Hepatocyte (in vitro differentiated cells): ENCODE measurements around the gene DENND5A. TPM values are rescaled to one million over a fixed set of nuclear protein-coding genes. Genes with fewer than 3 reads are reported as not detected.
"Not testable (repeated sequence)": the region's sequence is repeated elsewhere in the genome, so short reads cannot be mapped to it uniquely, and the experiment has no call there.

Source experiments
- DNase-seq: peaks from one replicate; pipeline ENCODE4 v3.0.0-alpha.2; 2016; ENCODE audit warnings: low spot score
- H2AFZ ChIP-seq: fragments of 200-600 bp; sonication (generic); 2 replicates; pipeline ENCODE4 v1.6.0; 2016; ENCODE audit warnings: antibody characterized with exemption, mild to moderate bottlenecking
- H3K27ac ChIP-seq: fragments of 200-600 bp; sonication (generic); 2 replicates; pipeline ENCODE4 v1.5.1; 2016; ENCODE audit warnings: mild to moderate bottlenecking
- H3K27me3 ChIP-seq: fragments of 200-600 bp; sonication (generic); 2 replicates; pipeline ENCODE4 v1.6.1; 2016
- H3K36me3 ChIP-seq: fragments of 200-600 bp; sonication (generic); replicated peaks from 2 replicates; pipeline ENCODE4 v1.5.1; 2016; ENCODE audit warnings: low read depth; ENCODE audit not compliant: insufficient read depth
- H3K4me1 ChIP-seq: fragments of 200-600 bp; sonication (generic); 2 replicates; pipeline ENCODE4 v1.5.1; 2016; ENCODE audit warnings: mild to moderate bottlenecking, moderate library complexity; ENCODE audit not compliant: insufficient read depth
- H3K4me2 ChIP-seq: fragments of 200-600 bp; sonication (generic); 2 replicates; pipeline ENCODE4 v1.6.0; 2016
- H3K4me3 ChIP-seq: fragments of 200-600 bp; sonication (generic); 2 replicates; pipeline ENCODE4 v1.5.1; 2016; ENCODE audit warnings: mild to moderate bottlenecking
- H3K79me2 ChIP-seq: fragments of 200-600 bp; sonication (generic); 2 replicates; pipeline ENCODE4 v1.6.0; 2017; ENCODE audit warnings: mild to moderate bottlenecking
- H3K9me2 ChIP-seq: fragments of 200-600 bp; sonication (generic); replicated peaks from 2 replicates; pipeline ENCODE4 v1.6.0; 2017; ENCODE audit warnings: mild to moderate bottlenecking; ENCODE audit not compliant: insufficient read depth
- H3K9me3 ChIP-seq: fragments of 200-600 bp; sonication (generic); 2 replicates; pipeline ENCODE4 v1.5.1; 2016; ENCODE audit warnings: low read depth, mild to moderate bottlenecking
- H4K20me1 ChIP-seq: fragments of 200-600 bp; sonication (generic); 2 replicates; pipeline ENCODE4 v1.6.0; 2016; ENCODE audit warnings: mild to moderate bottlenecking; ENCODE audit not compliant: insufficient read depth, poor library complexity, severe bottlenecking
- EZH2 ChIP-seq: fragments of 200-600 bp; sonication (generic); IDR thresholded peaks from 2 replicates; pipeline ENCODE4 v1.6.1; 2016; ENCODE audit warnings: antibody characterized with exemption, mild to moderate bottlenecking, borderline replicate concordance
- EZH2phosphoT487 ChIP-seq: fragments of 200-600 bp; sonication (generic); IDR thresholded peaks from one replicate; pipeline ENCODE4 v1.6.1; 2018; ENCODE audit warnings: antibody characterized with exemption, mild to moderate bottlenecking, low read depth, moderate library complexity; ENCODE audit not compliant: unreplicated experiment, severe bottlenecking
- WGBS: methylation state at CpG from one replicate; pipeline ENCODE4 v1.1.6; 2016; ENCODE audit warnings: low lambda C conversion rate; ENCODE audit errors: missing lambda C conversion rate; 5-methylcytosine and 5-hydroxymethylcytosine counted together
- polyA plus RNA-seq: library from polyadenylated mRNA; unstranded; fragments of >200 nt; fragmentation: Nextera tagmentation; extraction: Ambion mirVana; gene quantifications from 2 replicates; pipeline ENCODE4 v1.2.1, GENCODE V29; 2016
- total RNA-seq: library from RNA; depleted of rRNA; stranded (reverse); fragments of >200 nt; gene quantifications from 2 replicates; pipeline ENCODE4 v1.2.3, GENCODE V29; 2014
- TF ChIP-seq, protein P1 (sequence below): fragments of 200-600 bp; sonication (generic); IDR thresholded peaks from 2 replicates; pipeline ENCODE4 v1.5.1; 2016; ENCODE audit warnings: antibody characterized with exemption, mild to moderate bottlenecking; ENCODE audit not compliant: poor library complexity

DENND5A gene
- total and polyA plus RNA-seq, 2 experiments from 2014 or later = 29.7 to 56.4 TPM

DNA sequence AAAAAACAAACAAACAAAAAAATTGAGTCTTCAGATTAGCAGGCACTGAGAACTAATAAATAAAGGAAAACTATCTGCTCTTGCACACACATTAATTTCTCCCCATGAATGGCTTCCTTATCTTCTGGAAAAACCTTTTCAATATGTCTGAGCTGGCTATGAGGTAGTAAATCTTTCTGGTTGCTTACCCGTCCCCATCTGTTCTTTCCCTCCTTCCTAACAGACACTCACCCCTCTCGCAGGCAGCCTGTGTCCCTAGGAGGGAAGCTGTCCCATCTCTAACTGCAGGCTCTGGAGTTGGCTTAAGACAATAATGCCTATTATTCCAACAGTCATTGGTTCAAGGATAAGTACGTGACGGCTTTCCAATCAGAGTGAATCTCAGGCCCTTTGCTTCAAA is 165.5 kb downstream of the DENND5A start:
- Histone ChIP-seq H3K79me2 (no peaks in the 10 kb centered on the region), H3K4me1 (no peaks in the 10 kb centered on the region), H3K4me3 (no peak overlapping the region), H3K27me3 (no peaks in the 10 kb centered on the region), H4K20me1 (no peaks in the 10 kb centered on the region), H3K4me2 (no peak overlapping the region), H3K36me3 (no peaks in the 10 kb centered on the region), H3K27ac (no peak overlapping the region), H3K9me2 (no peaks in the 10 kb centered on the region), H3K9me3 (no peaks in the 10 kb centered on the region), H2AFZ (no peak overlapping the region)
- TF ChIP-seq, protein P1, sequence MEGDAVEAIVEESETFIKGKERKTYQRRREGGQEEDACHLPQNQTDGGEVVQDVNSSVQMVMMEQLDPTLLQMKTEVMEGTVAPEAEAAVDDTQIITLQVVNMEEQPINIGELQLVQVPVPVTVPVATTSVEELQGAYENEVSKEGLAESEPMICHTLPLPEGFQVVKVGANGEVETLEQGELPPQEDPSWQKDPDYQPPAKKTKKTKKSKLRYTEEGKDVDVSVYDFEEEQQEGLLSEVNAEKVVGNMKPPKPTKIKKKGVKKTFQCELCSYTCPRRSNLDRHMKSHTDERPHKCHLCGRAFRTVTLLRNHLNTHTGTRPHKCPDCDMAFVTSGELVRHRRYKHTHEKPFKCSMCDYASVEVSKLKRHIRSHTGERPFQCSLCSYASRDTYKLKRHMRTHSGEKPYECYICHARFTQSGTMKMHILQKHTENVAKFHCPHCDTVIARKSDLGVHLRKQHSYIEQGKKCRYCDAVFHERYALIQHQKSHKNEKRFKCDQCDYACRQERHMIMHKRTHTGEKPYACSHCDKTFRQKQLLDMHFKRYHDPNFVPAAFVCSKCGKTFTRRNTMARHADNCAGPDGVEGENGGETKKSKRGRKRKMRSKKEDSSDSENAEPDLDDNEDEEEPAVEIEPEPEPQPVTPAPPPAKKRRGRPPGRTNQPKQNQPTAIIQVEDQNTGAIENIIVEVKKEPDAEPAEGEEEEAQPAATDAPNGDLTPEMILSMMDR = no peak
- TF ChIP-seq EZH2 (no peak), EZH2phosphoT487 (no peak)
- WGBS = 84% methylated on average over 4 of the region's 4 CpGs
- no peak for DNase-seq

DNA sequence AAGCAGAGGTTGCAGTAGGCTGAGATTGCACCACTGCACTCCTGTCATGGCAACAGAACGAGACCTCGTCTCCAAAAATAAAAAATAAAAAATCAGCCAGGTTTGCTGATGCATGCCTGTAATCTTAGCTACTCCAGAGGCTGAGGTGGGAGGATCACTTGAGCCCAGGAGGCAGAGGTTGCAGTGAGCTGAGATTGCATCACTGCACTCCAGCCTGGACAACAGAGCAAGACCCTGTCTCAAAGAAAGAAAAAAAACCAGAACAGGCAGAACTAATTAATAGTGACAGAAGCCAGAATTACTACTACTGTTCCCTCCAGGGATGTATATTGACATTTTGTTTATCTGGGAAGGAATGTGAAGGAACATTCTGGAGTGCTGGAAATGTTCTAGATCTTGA is 166.7 kb downstream of the DENND5A start:
- not testable (repeated sequence) for H3K4me3 ChIP-seq, H3K9me3 ChIP-seq, DNase-seq, H3K4me1 ChIP-seq, H3K27ac ChIP-seq, H4K20me1 ChIP-seq, H3K9me2 ChIP-seq, H3K27me3 ChIP-seq, H3K4me2 ChIP-seq, H3K36me3 ChIP-seq, H2AFZ ChIP-seq, H3K79me2 ChIP-seq
- 81% methylated on average over 2 of the region's 2 CpGs for WGBS

DNA sequence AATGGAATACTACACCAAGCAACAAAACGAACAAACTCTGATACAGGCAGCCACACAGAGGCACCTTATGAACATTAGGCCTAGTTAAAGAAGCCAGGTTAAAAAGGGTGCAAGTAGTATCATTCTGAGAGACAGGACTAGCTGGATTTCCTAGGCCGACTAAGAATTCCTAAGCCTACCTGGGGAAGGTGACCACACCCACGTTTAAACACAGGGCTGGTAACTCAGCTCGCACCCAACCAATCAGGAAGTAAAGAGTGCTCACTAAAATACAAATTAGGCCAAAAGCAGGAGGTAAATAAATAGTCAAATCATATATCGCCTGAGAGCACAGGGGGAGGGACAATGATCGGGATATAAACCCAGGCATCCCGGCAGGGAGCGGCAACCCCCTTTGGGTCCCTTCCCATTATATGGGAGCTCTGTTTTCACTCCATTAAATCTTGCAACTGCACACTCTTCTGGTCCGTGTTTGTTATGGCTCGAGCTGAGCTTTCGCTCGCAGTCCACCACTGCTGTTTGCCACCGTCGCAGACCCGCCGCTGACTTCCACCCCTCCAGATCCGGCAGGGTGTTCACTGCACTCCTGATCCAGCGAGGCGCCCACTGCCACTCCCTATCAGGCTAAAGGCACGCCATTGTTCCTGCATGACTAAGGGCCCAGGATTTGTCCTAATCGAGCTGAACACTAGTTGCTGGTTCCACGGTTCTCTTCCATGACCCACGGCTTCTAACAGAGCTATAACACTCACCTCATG is 167.8 kb downstream of the DENND5A start:
- WGBS = 89% methylated on average over 23 of the region's 23 CpGs
- not testable (repeated sequence) for H3K27me3 ChIP-seq, H2AFZ ChIP-seq, H4K20me1 ChIP-seq, H3K4me2 ChIP-seq, H3K4me3 ChIP-seq, H3K36me3 ChIP-seq, H3K9me2 ChIP-seq, H3K79me2 ChIP-seq, H3K4me1 ChIP-seq, H3K9me3 ChIP-seq, H3K27ac ChIP-seq, DNase-seq

DNA sequence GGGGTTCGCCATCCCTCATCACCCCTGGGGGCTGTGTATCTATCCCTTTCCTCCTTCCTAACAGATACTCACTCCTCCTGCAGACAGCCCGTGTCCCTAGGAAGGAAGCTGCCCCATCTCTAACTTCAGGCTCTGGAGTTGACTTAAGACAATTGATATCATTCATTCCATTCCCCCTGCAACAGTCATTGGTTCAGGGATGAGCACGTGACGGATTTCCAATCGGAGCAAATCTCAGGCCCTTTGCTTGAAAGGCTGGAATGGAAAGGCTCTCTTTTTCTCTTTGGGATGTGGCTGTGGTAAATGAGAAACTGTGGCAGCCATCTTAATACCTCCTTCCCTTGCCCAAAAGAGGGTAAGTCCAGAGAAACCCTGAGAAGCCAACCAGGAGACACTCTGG is 168.7 kb downstream of the DENND5A start:
- Histone ChIP-seq H3K79me2 (no peaks in the 10 kb centered on the region), H3K9me2 (no peaks in the 10 kb centered on the region), H3K4me3 (no peak overlapping the region), H4K20me1 (no peaks in the 10 kb centered on the region), H3K4me1 (no peaks in the 10 kb centered on the region), H3K27ac (no peak overlapping the region), H2AFZ (no peak overlapping the region), H3K4me2 (no peak overlapping the region), H3K9me3 (no peaks in the 10 kb centered on the region), H3K27me3 (peaks cover 13% of the 10 kb centered on the region), H3K36me3 (no peaks in the 10 kb centered on the region)
- TF ChIP-seq, protein P1 = no peak
- no peak for TF ChIP-seq EZH2phosphoT487
- TF ChIP-seq EZH2 = no peak
- 92% methylated on average over 5 of the region's 5 CpGs for whole genome bisulfite sequencing
- no peak for DNase-seq
